ENCODE data around the gene AXL. TPM values are rescaled to one million over a fixed set of nuclear protein-coding genes. Genes with fewer than 3 reads are reported as not detected.
A peak's percentile ranks its signal among the peaks of the same experiment; 100 is the strongest.

AXL gene
- polyA plus RNA-seq, 3 donors = 30.4 to 39.5 (median 30.7) TPM

GRCh38 chr19:41230067-41230857 lies 11.2 kb downstream of the AXL start:
- no peak for DNase-seq

- DNase-seq = no peak
Observed at GRCh38 chr19:41232686-41233085, 13.7 kb downstream of the AXL start.

- DNase-seq = no peak
Observed at GRCh38 chr19:41233748-41234240, 14.8 kb downstream of the AXL start.

GRCh38 chr19:41234512-41235168 lies 15.6 kb downstream of the AXL start:
- no peak for DNase-seq

- DNase-seq = no peak
Observed at GRCh38 chr19:41235480-41235879, 16.5 kb downstream of the AXL start.

GRCh38 chr19:41238244-41238643 lies 19.2 kb downstream of the AXL start:
- no peak for DNase-seq

GRCh38 chr19:41239363-41239762 lies 20.3 kb downstream of the AXL start:
- no peak for DNase-seq

GRCh38 chr19:41239961-41240574 lies 21.0 kb downstream of the AXL start:
- DNase-seq = no peak

GRCh38 chr19:41241859-41242258 lies 22.8 kb downstream of the AXL start:
- no peak for DNase-seq

- DNase-seq = no peak
Observed at GRCh38 chr19:41244117-41244516, 25.1 kb downstream of the AXL start.

- DNase-seq = no peak
Observed at GRCh38 chr19:41245843-41246242, 26.8 kb downstream of the AXL start.

- DNase-seq = no peak
Observed at GRCh38 chr19:41248895-41249294, 29.9 kb downstream of the AXL start.

- DNase-seq = no peak
Observed at GRCh38 chr19:41249707-41250423, 30.8 kb downstream of the AXL start.

- no peak for DNase-seq
Observed at GRCh38 chr19:41253660-41254059, 34.6 kb downstream of the AXL start.

GRCh38 chr19:41255171-41255570 lies 36.1 kb downstream of the AXL start:
- DNase-seq = no peak

- DNase-seq = no peak
Observed at GRCh38 chr19:41261474-41262190, 42.6 kb downstream of the AXL start.

- peak; percentile 44 for DNase-seq
Observed at GRCh38 chr19:41263042-41263849, 44.2 kb downstream of the AXL start.

GRCh38 chr19:41263850-41264580 lies 45.0 kb downstream of the AXL start, which contains the start of gene HNRNPUL1:
Gene HNRNPUL1, plus strand, starts transcription at chr19:41264372. Its CDS starts 132 bp downstream, at chr19:41264504.
- DNase-seq = peak; percentile 100

GRCh38 chr19:41264581-41265394 lies 45.8 kb downstream of the AXL start:
- DNase-seq = peak; percentile 59
